Stomach (tissue), 9 donors: ENCODE results near the gene SIGLEC10. TPM values are rescaled to one million over a fixed set of nuclear protein-coding genes. Genes with fewer than 3 reads are reported as not detected.

Source experiments
- DNase-seq, 2 donors: peaks; one replicate each; pipeline versions ENCODE4 v3.0.0 to v3.0.0-alpha.2; 2013 to 2019
- H3K27ac ChIP-seq, 5 donors: fragments of 200-600 bp in 4 of 5; sonication (generic) in 4 of 5; one replicate each; pipeline ENCODE4 v1.5.1; 2013 to 2019; ENCODE audit warnings: mild to moderate bottlenecking in 1 of 5, moderate library complexity in 1 of 5
- H3K27me3 ChIP-seq, 3 donors: fragments of 200-600 bp; sonication (generic); one replicate each; pipeline ENCODE4 v1.5.1; 2017 to 2019; ENCODE audit warnings: mixed run types in 1 of 3
- H3K36me3 ChIP-seq, 4 donors: fragments of 200-600 bp; sonication (generic); 1 replicate in 3 of 4; 2 replicates in 1 of 4; pipeline ENCODE4 v1.5.1; 2016 to 2019
- H3K4me1 ChIP-seq, 4 donors: fragments of 200-600 bp; sonication (generic); one replicate each; pipeline ENCODE4 v1.5.1; 2016 to 2019
- H3K4me3 ChIP-seq, 4 donors: fragments of 200-600 bp; sonication (generic) in 3 of 4; one replicate each; pipeline ENCODE4 v1.5.1; 2016 to 2019; ENCODE audit warnings: mild to moderate bottlenecking in 1 of 4
- H3K9me3 ChIP-seq, 4 donors: fragments of 200-600 bp; sonication (generic); one replicate each; pipeline ENCODE4 v1.5.1; 2016 to 2019
- EP300 ChIP-seq: sonication (generic); formaldehyde crosslinking; IDR thresholded peaks from one replicate; pipeline ENCODE4 v1.6.1; 2017; ENCODE audit warnings: antibody characterized with exemption
- POLR2A ChIP-seq, 4 donors: fragments of 450-650 bp; IDR thresholded peaks; one replicate each; pipeline ENCODE4 v1.6.1; 2016; ENCODE audit warnings: antibody characterized with exemption in 4 of 4, control low read depth in 2 of 4, mild to moderate bottlenecking in 1 of 4, moderate library complexity in 1 of 4
- POLR2AphosphoS5 ChIP-seq, 3 donors: sonication (generic); formaldehyde crosslinking; IDR thresholded peaks; one replicate each; pipeline ENCODE4 v1.6.1; 2016; ENCODE audit warnings: antibody characterized with exemption in 3 of 3
- WGBS, 5 donors: extraction: QIAGEN DNeasy Blood & Tissue Kit in 3 of 5; methylation state at CpG; one replicate each; pipeline versions ENCODE4 v1.1.5 to v1.1.7; 2013 to 2018; 5-methylcytosine and 5-hydroxymethylcytosine counted together
- intact Hi-C: fragments of 100-400 bp; cut with DNase I; formaldehyde crosslinking; loops from one replicate; pipeline ENCODE4 v1.15.1; 2023; ENCODE audit warnings: low total_unique reads
- polyA plus RNA-seq, 3 donors: library from polyadenylated mRNA; stranded (reverse); fragments of 200-250 nt; gene quantifications; one replicate each; pipeline ENCODE4 v1.2.3, GENCODE V29; 2013
- total RNA-seq, 5 donors: library from RNA; depleted of rRNA; stranded (reverse); fragments of >200 nt; gene quantifications; one replicate each; pipeline versions ENCODE4 v1.1.0 to v1.2.3, GENCODE V29; 2014 to 2016
- TF ChIP-seq, protein P1 (sequence below), 7 experiments: fragments of 450-650 bp in 4 of 7; fragments of 200-600 bp in 3 of 7; sonication (generic) in 3 of 7; IDR thresholded peaks; one replicate each; pipeline ENCODE4 v1.5.1; 2016 to 2019; ENCODE audit warnings: antibody characterized with exemption in 7 of 7, control low read depth in 2 of 7, mild to moderate bottlenecking in 1 of 7
- donor health status: healthy with polysubstance abuse.
- donor health status: Bipolar disorder and iron deficiency.
- donor health status: healthy.

The SIGLEC10 gene
- total and polyA plus RNA-seq, 8 donors = 1.1 to 21.4 (median 2.7) TPM; not detected in 2

DNA sequence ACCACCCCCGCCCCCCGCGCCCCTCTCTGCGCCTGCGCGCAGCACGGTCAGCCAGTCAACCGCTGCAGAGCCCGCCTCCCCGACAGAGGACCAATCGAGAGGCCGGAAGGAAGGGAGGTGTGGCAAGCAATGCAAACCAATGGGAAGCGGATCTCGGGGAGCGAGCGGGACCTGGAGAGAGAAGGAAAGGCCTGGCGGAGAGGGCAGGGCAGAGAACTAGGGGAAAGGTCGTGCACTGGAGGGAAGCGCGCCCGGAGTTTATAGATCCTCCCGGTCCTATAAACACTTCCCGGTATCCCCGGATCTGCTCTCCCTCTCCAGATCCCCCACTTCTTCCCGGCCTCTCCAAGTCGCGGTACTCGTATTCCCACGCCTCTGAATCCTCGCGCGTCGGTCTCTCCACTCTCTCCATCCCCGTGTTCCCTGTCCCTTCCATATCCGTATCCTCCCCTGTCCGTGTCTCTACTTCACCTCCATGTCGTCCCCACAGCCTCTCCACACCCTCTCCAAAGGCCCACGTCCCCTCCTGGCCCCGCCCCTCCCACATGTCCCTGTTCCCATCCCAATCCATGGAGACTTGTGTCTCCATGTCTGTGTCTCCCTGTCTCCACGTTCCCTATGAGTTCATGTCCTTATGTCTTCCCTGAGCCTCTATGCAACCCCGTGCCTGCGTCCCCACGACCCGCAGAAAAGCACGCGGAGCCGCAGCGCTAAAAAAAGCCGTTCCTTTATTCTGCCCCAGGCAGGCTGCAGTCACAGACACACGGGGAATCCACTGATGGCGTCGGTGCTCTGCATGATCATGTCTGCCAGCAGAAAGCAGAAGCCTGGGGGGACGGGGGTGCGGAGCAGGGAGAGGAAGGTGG lies 50.8 kb downstream of the SIGLEC10 start:
- peaks cover 14 to 53% (median 50%) of the 10 kb centered on the region in 4 donors for H3K4me1 ChIP-seq
- 0 to 1% (median 1%) methylated on average over 46 to 54 of the region's 54 CpGs for WGBS, 5 donors

DNA sequence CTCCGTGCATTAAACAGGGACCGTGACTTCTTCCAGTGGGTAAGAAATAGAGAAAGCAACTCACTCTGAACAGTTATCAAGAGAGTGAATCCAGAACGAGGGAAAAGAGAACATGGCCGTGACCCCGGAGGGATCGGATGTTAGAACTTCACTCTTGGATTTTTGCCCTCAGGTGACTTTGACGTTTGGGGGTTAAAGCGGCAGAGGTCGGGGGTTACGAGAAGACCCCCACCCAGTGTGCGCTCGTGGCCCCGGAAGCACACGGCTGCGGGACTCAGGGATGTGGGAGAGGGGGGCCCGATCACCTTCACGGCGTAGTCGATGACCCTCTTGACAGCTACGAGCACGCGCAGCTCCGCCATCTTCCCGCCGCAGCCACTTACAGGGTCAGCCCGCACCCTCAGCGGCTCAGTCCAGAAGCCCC lies 51.5 kb downstream of the SIGLEC10 start, which contains the start of gene ETFB:
Gene ETFB, minus strand, starts transcription at position 424 of the 424 bp plus-strand sequence. Its CDS starts 62 bp downstream, at position 362.
- H3K27me3 ChIP-seq = no peaks in the 10 kb centered on the region
- no peak for TF ChIP-seq POLR2AphosphoS5 (IDR thresholded peaks at IDR 0.05)
- TF ChIP-seq POLR2A (IDR thresholded peaks at IDR 0.05) = no peak
- TF ChIP-seq, protein P1, sequence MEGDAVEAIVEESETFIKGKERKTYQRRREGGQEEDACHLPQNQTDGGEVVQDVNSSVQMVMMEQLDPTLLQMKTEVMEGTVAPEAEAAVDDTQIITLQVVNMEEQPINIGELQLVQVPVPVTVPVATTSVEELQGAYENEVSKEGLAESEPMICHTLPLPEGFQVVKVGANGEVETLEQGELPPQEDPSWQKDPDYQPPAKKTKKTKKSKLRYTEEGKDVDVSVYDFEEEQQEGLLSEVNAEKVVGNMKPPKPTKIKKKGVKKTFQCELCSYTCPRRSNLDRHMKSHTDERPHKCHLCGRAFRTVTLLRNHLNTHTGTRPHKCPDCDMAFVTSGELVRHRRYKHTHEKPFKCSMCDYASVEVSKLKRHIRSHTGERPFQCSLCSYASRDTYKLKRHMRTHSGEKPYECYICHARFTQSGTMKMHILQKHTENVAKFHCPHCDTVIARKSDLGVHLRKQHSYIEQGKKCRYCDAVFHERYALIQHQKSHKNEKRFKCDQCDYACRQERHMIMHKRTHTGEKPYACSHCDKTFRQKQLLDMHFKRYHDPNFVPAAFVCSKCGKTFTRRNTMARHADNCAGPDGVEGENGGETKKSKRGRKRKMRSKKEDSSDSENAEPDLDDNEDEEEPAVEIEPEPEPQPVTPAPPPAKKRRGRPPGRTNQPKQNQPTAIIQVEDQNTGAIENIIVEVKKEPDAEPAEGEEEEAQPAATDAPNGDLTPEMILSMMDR (IDR thresholded peaks at IDR 0.05) = peak in 1 of 7 experiments; percentile 11
- no peak for TF ChIP-seq EP300
- no peaks in the 10 kb centered on the region for H3K9me3 ChIP-seq
- 0 to 1% (median 0%) methylated on average over 18 to 27 of the region's 27 CpGs for WGBS, 5 donors
- intact Hi-C loops = no loop called here
- H3K4me3 ChIP-seq = peak within 1 kb of the TSS; percentile 72 to 85 (median 77)
- H3K36me3 ChIP-seq = no peaks in the 10 kb centered on the region
- no peak for DNase-seq
- H3K27ac ChIP-seq = peak within 1 kb of the TSS; percentile 85 to 98 (median 93)
- peaks cover 14 to 53% (median 50%) of the 10 kb centered on the region in 4 donors for H3K4me1 ChIP-seq

More for the DNA sequence above, 50.8 kb downstream of the SIGLEC10 start:
- H3K36me3 ChIP-seq = no peaks in the 10 kb centered on the region
- TF ChIP-seq POLR2AphosphoS5 (IDR thresholded peaks at IDR 0.05) (peak; percentile 88 to 98 (median 94)), POLR2A (IDR thresholded peaks at IDR 0.05) (peak in 1 of 4 donors; percentile 83), EP300 (no peak)
- no peaks in the 10 kb centered on the region for H3K9me3 ChIP-seq
- no peaks in the 10 kb centered on the region for H3K27me3 ChIP-seq
- intact Hi-C loops = no loop called here
- peak overlapping the region; percentile 85 to 98 (median 93) for H3K27ac ChIP-seq
- peak; percentile 98 to 99 for DNase-seq
- H3K4me3 ChIP-seq = peak overlapping the region; percentile 72 to 85 (median 77)

DNA sequence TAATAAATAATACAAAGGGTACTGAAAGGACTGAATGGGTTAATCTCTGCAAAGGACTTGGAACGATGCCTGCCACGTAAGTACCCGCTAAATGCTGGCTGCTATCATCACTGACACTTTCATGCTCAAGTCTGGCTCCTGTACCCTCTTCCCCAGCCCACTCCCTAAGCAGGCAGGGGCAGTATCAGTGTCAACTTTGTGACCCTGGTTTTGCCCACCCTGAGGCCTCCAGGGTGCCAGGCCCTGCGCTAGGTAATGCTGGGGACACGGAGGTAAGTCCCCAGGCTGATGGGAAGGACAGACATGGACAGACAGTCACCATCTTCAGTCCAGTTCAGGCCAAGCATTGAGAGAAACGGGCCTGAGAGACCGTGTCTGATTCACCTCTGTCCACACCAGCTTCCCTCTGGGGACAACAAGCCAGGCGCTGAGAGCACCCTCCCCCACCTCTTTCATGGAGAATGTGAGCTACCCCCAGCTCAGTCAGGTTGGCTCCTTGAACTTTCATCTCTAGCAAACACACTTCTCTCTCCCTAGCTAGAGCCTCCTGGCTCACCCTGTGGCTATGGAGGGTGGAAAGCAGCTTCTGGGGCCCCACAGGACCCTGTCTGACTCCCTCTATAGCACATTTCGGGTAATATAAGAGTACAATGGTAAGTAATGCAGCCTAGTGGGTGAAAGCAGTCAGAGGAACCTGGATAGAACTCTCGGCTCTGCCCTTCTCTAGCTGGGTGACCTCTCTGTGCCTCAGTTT lies 52.1 kb downstream of the SIGLEC10 start:
- Histone ChIP-seq H3K36me3 (no peaks in the 10 kb centered on the region), H3K4me1 (peaks cover 14 to 53% (median 50%) of the 10 kb centered on the region in 4 donors), H3K4me3 (peak overlapping the region; percentile 72 to 85 (median 77)), H3K27me3 (no peaks in the 10 kb centered on the region), H3K9me3 (no peaks in the 10 kb centered on the region), H3K27ac (peak overlapping the region; percentile 85 to 98 (median 93))
- DNase-seq = peak; percentile 29 to 74
- 6 to 17% (median 12%) methylated on average over 9 to 10 of the region's 10 CpGs for WGBS, 5 donors
- intact Hi-C loops = no loop called here
- TF ChIP-seq, protein P1 (IDR thresholded peaks at IDR 0.05) = no peak
- TF ChIP-seq POLR2AphosphoS5 (IDR thresholded peaks at IDR 0.05) = no peak
- no peak for TF ChIP-seq EP300
- TF ChIP-seq POLR2A (IDR thresholded peaks at IDR 0.05) = no peak

DNA sequence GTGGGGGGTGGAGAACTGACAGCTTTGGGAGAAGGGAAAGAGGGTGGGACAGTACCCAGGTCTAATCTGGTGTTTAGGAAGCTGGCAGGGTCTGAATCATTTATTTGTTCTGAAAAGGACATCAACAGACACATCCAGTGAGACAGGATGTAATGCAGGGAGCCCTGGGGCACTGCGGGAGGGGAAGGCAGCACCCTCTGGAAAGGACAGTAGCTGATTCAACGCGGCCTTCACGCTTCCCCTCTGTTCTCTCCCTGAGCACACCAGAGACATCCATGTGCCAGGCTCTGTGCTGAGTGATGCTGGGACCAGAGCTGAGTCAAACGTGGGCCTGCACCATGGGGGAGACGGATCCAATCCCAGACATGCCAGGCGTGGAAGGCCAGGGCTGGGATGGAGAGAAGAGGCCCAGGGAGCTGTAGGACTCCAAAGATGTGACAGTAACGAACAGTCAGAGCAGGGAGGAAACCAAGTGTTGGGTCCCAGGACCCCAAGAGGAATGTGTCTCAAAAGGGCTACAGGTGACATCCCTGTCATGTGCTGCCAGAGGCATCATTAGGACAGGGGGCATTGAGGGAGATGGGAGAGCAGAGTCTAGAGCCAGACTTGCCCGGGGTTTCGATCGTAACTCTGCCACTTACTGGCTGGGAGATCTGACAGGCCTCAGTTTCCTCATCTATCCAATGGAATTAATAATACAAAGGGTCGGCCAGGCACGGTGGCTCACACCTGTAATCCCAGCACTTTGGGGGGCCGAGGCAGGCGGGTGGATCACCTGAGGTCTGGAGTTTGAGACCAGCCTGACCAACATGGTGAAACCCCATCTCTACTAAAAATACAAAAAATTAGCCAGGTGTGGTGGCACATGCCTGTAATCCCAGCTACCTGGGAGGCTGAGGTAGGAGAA lies 53.0 kb downstream of the SIGLEC10 start:
- H3K36me3 ChIP-seq = no peaks in the 10 kb centered on the region
- DNase-seq = no peak
- no peaks in the 10 kb centered on the region for H3K27me3 ChIP-seq
- H3K4me3 ChIP-seq = peak overlapping the region in 1 of 4 donors; percentile 81
- H3K27ac ChIP-seq = peak overlapping the region in 3 of 5 donors; percentile 2 to 96 (median 22)
- TF ChIP-seq POLR2AphosphoS5 (IDR thresholded peaks at IDR 0.05) (no peak), EP300 (no peak), POLR2A (IDR thresholded peaks at IDR 0.05) (no peak)
- TF ChIP-seq, protein P1 (IDR thresholded peaks at IDR 0.05) = no peak
- H3K9me3 ChIP-seq = no peaks in the 10 kb centered on the region
- peaks cover 14 to 53% (median 50%) of the 10 kb centered on the region in 4 donors for H3K4me1 ChIP-seq
- WGBS, 5 donors = 79 to 92% (median 89%) methylated on average over 15 of the region's 15 CpGs
- intact Hi-C loops = no loop called here
